Measurements from ENCODE around the gene RAB27B.

Gene RAB27B

DNA sequence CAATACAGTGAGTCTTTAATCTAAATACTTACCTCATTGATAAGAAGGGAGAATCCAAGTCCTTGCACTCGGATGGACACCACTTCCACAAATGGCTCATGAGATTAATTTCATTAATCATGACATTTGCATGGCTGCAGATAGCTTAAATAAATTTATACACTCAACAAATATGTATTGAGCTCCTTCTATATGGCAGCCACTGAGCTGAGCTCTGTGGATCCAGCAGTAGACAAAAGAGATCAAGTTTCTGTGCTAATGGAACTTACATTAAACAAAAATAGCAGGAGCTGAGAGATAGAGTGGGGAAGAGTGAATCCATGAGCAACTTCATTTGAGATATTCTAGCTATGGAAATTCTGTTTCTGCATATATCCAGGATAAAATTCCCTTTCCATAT, 44.4 kb downstream of the RAB27B start:
- Histone ChIP-seq H3K4me3 (replicated peaks; ENCODE audit: low read depth, low read length) (no peak overlapping the region), H3K27me3 (replicated peaks; ENCODE audit: control insufficient read depth, insufficient read depth, low read length) (no peaks in the 10 kb centered on the region), H3K36me3 (ENCODE audit: control insufficient read depth, insufficient read depth, low read length) (no peaks in the 10 kb centered on the region)
- TF ChIP-seq, protein P1, sequence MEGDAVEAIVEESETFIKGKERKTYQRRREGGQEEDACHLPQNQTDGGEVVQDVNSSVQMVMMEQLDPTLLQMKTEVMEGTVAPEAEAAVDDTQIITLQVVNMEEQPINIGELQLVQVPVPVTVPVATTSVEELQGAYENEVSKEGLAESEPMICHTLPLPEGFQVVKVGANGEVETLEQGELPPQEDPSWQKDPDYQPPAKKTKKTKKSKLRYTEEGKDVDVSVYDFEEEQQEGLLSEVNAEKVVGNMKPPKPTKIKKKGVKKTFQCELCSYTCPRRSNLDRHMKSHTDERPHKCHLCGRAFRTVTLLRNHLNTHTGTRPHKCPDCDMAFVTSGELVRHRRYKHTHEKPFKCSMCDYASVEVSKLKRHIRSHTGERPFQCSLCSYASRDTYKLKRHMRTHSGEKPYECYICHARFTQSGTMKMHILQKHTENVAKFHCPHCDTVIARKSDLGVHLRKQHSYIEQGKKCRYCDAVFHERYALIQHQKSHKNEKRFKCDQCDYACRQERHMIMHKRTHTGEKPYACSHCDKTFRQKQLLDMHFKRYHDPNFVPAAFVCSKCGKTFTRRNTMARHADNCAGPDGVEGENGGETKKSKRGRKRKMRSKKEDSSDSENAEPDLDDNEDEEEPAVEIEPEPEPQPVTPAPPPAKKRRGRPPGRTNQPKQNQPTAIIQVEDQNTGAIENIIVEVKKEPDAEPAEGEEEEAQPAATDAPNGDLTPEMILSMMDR (IDR thresholded peaks at IDR 0.05; ENCODE audit: insufficient read depth, low read length, poor library complexity, severe bottlenecking) = no peak
- DNase-seq (ENCODE audit: extremely low read depth, insufficient read length) = no peak

DNA sequence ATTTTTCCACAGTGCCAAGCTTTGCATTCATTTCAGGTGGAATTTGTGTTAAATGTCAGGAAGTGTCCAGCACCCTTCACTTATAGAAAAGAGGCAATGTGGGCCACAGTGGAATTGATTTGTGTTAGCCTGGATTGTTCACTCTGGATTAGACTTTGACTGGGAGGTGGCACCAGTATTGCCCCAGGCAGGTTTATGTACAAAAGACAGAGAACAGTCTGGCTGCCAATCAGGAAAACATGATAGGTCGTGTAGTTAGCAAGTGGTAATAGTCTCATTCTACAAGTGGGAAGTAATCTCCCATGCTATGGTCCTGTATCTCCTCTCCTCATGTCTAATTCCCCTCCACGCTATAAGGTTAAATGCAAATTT, 45.6 kb downstream of the RAB27B start:
- TF ChIP-seq, protein P1 (IDR thresholded peaks at IDR 0.05; ENCODE audit: insufficient read depth, low read length, poor library complexity, severe bottlenecking) = no peak
- Histone ChIP-seq H3K36me3 (ENCODE audit: control insufficient read depth, insufficient read depth, low read length) (no peaks in the 10 kb centered on the region), H3K27me3 (replicated peaks; ENCODE audit: control insufficient read depth, insufficient read depth, low read length) (no peaks in the 10 kb centered on the region), H3K4me3 (replicated peaks; ENCODE audit: low read depth, low read length) (no peak overlapping the region)
- no peak for DNase-seq (ENCODE audit: extremely low read depth, insufficient read length)

DNA sequence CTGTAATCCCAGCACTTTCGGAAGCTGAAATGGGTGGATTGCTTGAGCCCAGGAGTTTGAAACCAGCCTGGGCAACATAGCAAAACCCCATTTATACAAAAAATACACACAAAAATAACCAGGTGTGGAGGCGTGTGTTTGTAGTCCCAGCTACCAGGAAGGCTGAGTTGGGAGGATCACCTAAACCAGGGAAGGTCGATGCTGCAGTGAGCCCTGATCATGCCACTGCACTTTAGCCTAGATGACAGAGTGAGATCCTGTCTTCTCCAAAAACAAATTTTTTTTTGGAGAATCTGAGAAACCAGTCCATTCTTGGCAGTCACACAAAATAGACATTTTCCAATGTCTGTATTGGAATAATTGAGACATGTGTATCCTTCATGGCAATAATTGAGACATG, 46.8 kb downstream of the RAB27B start:
- TF ChIP-seq, protein P1 (IDR thresholded peaks at IDR 0.05; ENCODE audit: insufficient read depth, low read length, poor library complexity, severe bottlenecking) = no peak
- H3K27me3 ChIP-seq (replicated peaks; ENCODE audit: control insufficient read depth, insufficient read depth, low read length) = no peaks in the 10 kb centered on the region
- no peaks in the 10 kb centered on the region for H3K36me3 ChIP-seq (ENCODE audit: control insufficient read depth, insufficient read depth, low read length)
- H3K4me3 ChIP-seq (replicated peaks; ENCODE audit: low read depth, low read length) = no peak overlapping the region
- DNase-seq (ENCODE audit: extremely low read depth, insufficient read length) = no peak

DNA sequence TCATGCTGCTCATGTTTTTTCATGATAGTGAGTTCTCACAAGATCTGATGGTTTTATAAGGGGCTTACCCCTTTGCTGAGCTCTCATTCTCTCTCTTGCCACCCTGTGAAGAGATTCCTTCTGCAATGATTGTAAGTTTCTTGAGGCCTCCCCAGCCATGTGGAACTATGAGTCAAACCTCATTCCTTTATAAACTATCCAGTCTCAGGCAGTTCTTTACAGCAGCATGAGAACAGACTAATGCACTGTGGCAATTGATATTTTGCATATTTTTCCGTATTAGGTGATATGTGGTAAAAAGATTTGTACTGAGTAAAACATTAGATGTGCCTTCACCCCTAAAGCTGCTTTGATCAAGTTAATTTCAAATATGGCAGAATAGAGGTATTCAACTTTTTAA, 48.8 kb downstream of the RAB27B start:
- H3K27me3 ChIP-seq (replicated peaks; ENCODE audit: control insufficient read depth, insufficient read depth, low read length) = no peaks in the 10 kb centered on the region
- H3K4me3 ChIP-seq (replicated peaks; ENCODE audit: low read depth, low read length) = no peak overlapping the region
- DNase-seq (ENCODE audit: extremely low read depth, insufficient read length) = no peak
- TF ChIP-seq, protein P1 (IDR thresholded peaks at IDR 0.05; ENCODE audit: insufficient read depth, low read length, poor library complexity, severe bottlenecking) = no peak
- no peaks in the 10 kb centered on the region for H3K36me3 ChIP-seq (ENCODE audit: control insufficient read depth, insufficient read depth, low read length)

DNA sequence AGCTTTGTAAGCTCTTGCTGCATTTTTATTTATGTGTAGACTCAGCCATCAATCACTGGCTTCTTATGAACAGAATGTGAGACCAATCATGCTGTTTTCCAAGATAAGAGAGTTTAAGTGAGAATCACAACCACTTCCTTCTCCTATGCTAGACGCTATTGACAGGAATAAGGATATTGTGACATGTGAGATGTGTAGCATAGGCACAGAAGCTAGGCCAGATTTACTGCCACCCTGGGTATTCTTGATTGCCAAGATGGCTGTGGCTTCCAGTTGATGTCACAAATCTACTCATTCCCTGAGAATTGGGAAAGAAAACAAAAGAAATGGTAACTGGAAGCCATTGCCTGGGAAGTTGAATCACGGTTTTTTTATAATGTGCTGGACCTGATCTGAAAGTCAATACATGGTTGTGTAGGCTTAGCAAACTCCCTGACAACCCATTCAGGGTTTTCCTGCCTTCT, 49.9 kb downstream of the RAB27B start:
- H3K36me3 ChIP-seq (ENCODE audit: control insufficient read depth, insufficient read depth, low read length) = no peaks in the 10 kb centered on the region
- no peaks in the 10 kb centered on the region for H3K27me3 ChIP-seq (replicated peaks; ENCODE audit: control insufficient read depth, insufficient read depth, low read length)
- H3K4me3 ChIP-seq (replicated peaks; ENCODE audit: low read depth, low read length) = no peak overlapping the region
- TF ChIP-seq, protein P1 (IDR thresholded peaks at IDR 0.05; ENCODE audit: insufficient read depth, low read length, poor library complexity, severe bottlenecking) = no peak
- no peak for DNase-seq (ENCODE audit: extremely low read depth, insufficient read length)

DNA sequence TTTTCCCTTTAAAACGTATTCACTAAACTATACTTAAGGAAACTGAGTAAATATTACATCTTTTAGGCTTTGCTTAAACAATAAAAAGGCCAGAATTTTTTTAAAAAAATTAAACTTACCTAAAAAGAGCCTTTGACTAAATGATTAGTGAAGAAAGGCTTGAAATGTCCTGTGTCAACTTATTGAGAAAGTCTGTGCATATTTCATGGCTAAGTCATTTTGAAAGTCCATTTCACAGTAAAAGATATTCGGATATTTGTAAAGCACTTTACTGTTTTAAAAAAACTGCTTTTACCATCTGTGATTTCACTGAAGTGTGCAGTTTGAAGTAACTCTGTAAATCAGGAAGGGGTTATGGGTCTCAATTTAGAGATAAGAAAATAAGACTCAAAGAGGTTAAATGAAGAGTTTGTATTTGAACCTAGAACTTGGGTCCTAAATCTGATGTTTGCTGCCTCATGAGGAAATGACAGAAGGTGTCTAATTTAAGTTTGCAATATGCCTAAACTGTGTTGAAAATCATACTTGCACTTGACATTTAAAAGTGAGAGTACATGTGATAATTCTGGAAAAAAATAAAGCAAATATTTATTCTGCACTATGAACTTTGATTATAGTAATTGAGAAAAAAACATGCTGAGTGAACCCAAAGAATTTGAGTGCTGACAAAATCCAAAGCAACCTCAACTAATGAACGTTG, 50.5 kb downstream of the RAB27B start:
- no peak overlapping the region for H3K4me3 ChIP-seq (replicated peaks; ENCODE audit: low read depth, low read length)
- no peaks in the 10 kb centered on the region for H3K36me3 ChIP-seq (ENCODE audit: control insufficient read depth, insufficient read depth, low read length)
- no peaks in the 10 kb centered on the region for H3K27me3 ChIP-seq (replicated peaks; ENCODE audit: control insufficient read depth, insufficient read depth, low read length)
- DNase-seq (ENCODE audit: extremely low read depth, insufficient read length) = no peak
- TF ChIP-seq, protein P1 (IDR thresholded peaks at IDR 0.05; ENCODE audit: insufficient read depth, low read length, poor library complexity, severe bottlenecking) = no peak
